HG02623 (cell line): ENCODE measurements around the gene ARSH.
A peak's percentile ranks its signal among the peaks of the same experiment; 100 is the strongest.
"Not testable (repeated sequence)": the region's sequence is repeated elsewhere in the genome, so short reads cannot be mapped to it uniquely, and the experiment has no call there.

Experiments
- ATAC-seq: cut with Tn5 transposase; IDR thresholded peaks from one replicate; pipeline ENCODE4 v1.9.1; 2021; ENCODE audit warnings: moderate library complexity; ENCODE audit not compliant: unreplicated experiment

Gene ARSH

GRCh38 chrX:3006495-3006894 is at the start of gene ARSH:
Gene ARSH (plus strand): TSS chrX:3006546. CDS start chrX:3006613, 67 bp downstream.
- ATAC-seq = no peak

GRCh38 chrX:2958199-2958598 is 48.1 kb upstream of the ARSH start:
- ATAC-seq = no peak

GRCh38 chrX:2960861-2961515 is 45.4 kb upstream of the ARSH start:
- no peak for ATAC-seq

GRCh38 chrX:2962381-2962780 is 44.0 kb upstream of the ARSH start:
- ATAC-seq = no peak

- not testable (repeated sequence) for ATAC-seq
Measured at GRCh38 chrX:2963449-2963848, 42.9 kb upstream of the ARSH start.

GRCh38 chrX:2963992-2964794 is 42.2 kb upstream of the ARSH start:
- not testable (repeated sequence) for ATAC-seq

- peak; percentile 70 for ATAC-seq
Measured at GRCh38 chrX:2965965-2966364, 40.4 kb upstream of the ARSH start.

GRCh38 chrX:2967012-2967411 is 39.3 kb upstream of the ARSH start:
- ATAC-seq = no peak

- ATAC-seq = no peak
Measured at GRCh38 chrX:2967584-2967983, 38.8 kb upstream of the ARSH start.

- ATAC-seq = no peak
Measured at GRCh38 chrX:2967998-2968909, 38.1 kb upstream of the ARSH start.

GRCh38 chrX:2969021-2969420 is 37.3 kb upstream of the ARSH start:
- ATAC-seq = no peak

- no peak for ATAC-seq
Measured at GRCh38 chrX:2972391-2972790, 34.0 kb upstream of the ARSH start.

GRCh38 chrX:2974961-2975360 is 31.4 kb upstream of the ARSH start:
- no peak for ATAC-seq

GRCh38 chrX:2978639-2979038 is 27.7 kb upstream of the ARSH start:
- not testable (repeated sequence) for ATAC-seq

- no peak for ATAC-seq
Measured at GRCh38 chrX:2984342-2984741, 22.0 kb upstream of the ARSH start.

GRCh38 chrX:2989565-2989964 is 16.8 kb upstream of the ARSH start:
- no peak for ATAC-seq

- no peak for ATAC-seq
Measured at GRCh38 chrX:3010532-3010931, 4.2 kb downstream of the ARSH start.

- no peak for ATAC-seq
Measured at GRCh38 chrX:3017492-3017891, 11.1 kb downstream of the ARSH start.

- ATAC-seq = no peak
Measured at GRCh38 chrX:3024176-3024575, 17.8 kb downstream of the ARSH start.

- ATAC-seq = no peak
Measured at GRCh38 chrX:3026074-3026815, 19.9 kb downstream of the ARSH start.

- ATAC-seq = no peak
Measured at GRCh38 chrX:3029129-3029528, 22.8 kb downstream of the ARSH start.
